Measurements from ENCODE around the gene ZBTB7C. TPM values are rescaled to one million over a fixed set of nuclear protein-coding genes. Genes with fewer than 3 reads are reported as not detected.

The ZBTB7C gene
- polyA plus RNA-seq, 1 donor (not counting 4 experiments of a cell fraction or from before 2014, with no cell fraction given), result 0.58 TPM

- no peak for FAIRE-seq
- Histone ChIP-seq H3K4me1 (ENCODE audit: control insufficient read depth, extremely low read depth, insufficient read depth, low read length) (no peaks in the 10 kb centered on the region), H3K4me2 (ENCODE audit: control insufficient read depth, extremely low read depth, insufficient read depth, low read depth, low read length) (no peak overlapping the region), H3K27ac (ENCODE audit: control insufficient read depth, insufficient read depth, low read length) (no peak overlapping the region), H4K20me1 (ENCODE audit: control insufficient read depth, extremely low read depth, insufficient read depth, low read length) (no peaks in the 10 kb centered on the region), H3K79me2 (ENCODE audit: control insufficient read depth, insufficient read depth, low read length) (no peaks in the 10 kb centered on the region), H3K9me3 (ENCODE audit: control insufficient read depth, low read depth, low read length) (no peaks in the 10 kb centered on the region), H3K27me3 (ENCODE audit: control insufficient read depth, extremely low read depth, insufficient read depth, low read length) (peaks cover 6% of the 10 kb centered on the region), H3K9ac (ENCODE audit: control insufficient read depth, extremely low read depth, insufficient read depth, low read length) (no peak overlapping the region), H2AFZ (ENCODE audit: control insufficient read depth, low read length) (no peak overlapping the region), H3K9me1 (ENCODE audit: control insufficient read depth, extremely low read depth, insufficient read depth, low read length) (no peaks in the 10 kb centered on the region), H3K36me3 (ENCODE audit: control insufficient read depth in 2 of 2, extremely low read depth in 1 of 2, insufficient read depth in 2 of 2, low read length in 2 of 2) (no peaks in the 10 kb centered on the region), H3K4me3 (ENCODE audit: control insufficient read depth in 2 of 3, extremely low read depth in 1 of 3, insufficient read depth in 2 of 3, low read depth in 1 of 3, low read length in 3 of 3) (no peak overlapping the region)
- dilution Hi-C loops (cut with MboI; ENCODE audit: extremely low pct_ligation_motif_present, low sequenced_read_pairs), result no loop called here
- no peak for TF ChIP-seq EZH2 (IDR thresholded peaks at IDR 0.05; ENCODE audit: low read length)
- TF ChIP-seq CTCF (optimal IDR thresholded peaks at IDR 0.05 in 1 of 3, IDR thresholded peaks at IDR 0.05 in 1 of 3, conservative IDR thresholded peaks at IDR 0.05 in 1 of 3; ENCODE audit: extremely low read depth in 1 of 3, insufficient read depth in 2 of 3, low read length in 3 of 3), result no peak
- DNase-seq (ENCODE audit: low read depth, low spot score), result no peak
These were observed 283.5 kb downstream of the ZBTB7C start for GRCh38 chr18:48125724-48126123.

- H3K79me2 ChIP-seq (ENCODE audit: control insufficient read depth, insufficient read depth, low read length), result no peaks in the 10 kb centered on the region
- no peak for TF ChIP-seq EZH2 (IDR thresholded peaks at IDR 0.05; ENCODE audit: low read length)
- DNase-seq (ENCODE audit: low read depth, low spot score), result no peak
- no peaks in the 10 kb centered on the region for H3K9me1 ChIP-seq (ENCODE audit: control insufficient read depth, extremely low read depth, insufficient read depth, low read length)
- H3K4me3 ChIP-seq (ENCODE audit: control insufficient read depth in 2 of 3, extremely low read depth in 1 of 3, insufficient read depth in 2 of 3, low read depth in 1 of 3, low read length in 3 of 3), result no peak overlapping the region
- FAIRE-seq, result no peak
- H3K4me2 ChIP-seq (ENCODE audit: control insufficient read depth, extremely low read depth, insufficient read depth, low read depth, low read length), result no peak overlapping the region
- H3K27ac ChIP-seq (ENCODE audit: control insufficient read depth, insufficient read depth, low read length), result no peak overlapping the region
- H3K36me3 ChIP-seq (ENCODE audit: control insufficient read depth in 2 of 2, extremely low read depth in 1 of 2, insufficient read depth in 2 of 2, low read length in 2 of 2), result no peaks in the 10 kb centered on the region
- no peaks in the 10 kb centered on the region for H3K9me3 ChIP-seq (ENCODE audit: control insufficient read depth, low read depth, low read length)
- H3K4me1 ChIP-seq (ENCODE audit: control insufficient read depth, extremely low read depth, insufficient read depth, low read length), result no peaks in the 10 kb centered on the region
- H4K20me1 ChIP-seq (ENCODE audit: control insufficient read depth, extremely low read depth, insufficient read depth, low read length), result no peaks in the 10 kb centered on the region
- no peak overlapping the region for H3K9ac ChIP-seq (ENCODE audit: control insufficient read depth, extremely low read depth, insufficient read depth, low read length)
- dilution Hi-C loops (cut with MboI; ENCODE audit: extremely low pct_ligation_motif_present, low sequenced_read_pairs), result no loop called here
- H3K27me3 ChIP-seq (ENCODE audit: control insufficient read depth, extremely low read depth, insufficient read depth, low read length), result peaks cover 6% of the 10 kb centered on the region
- no peak overlapping the region for H2AFZ ChIP-seq (ENCODE audit: control insufficient read depth, low read length)
These were observed 284.1 kb downstream of the ZBTB7C start for GRCh38 chr18:48124857-48125626.
